Fibroblast of villous mesenchyme (primary cell): ENCODE measurements around the gene CHRNA3. TPM values are rescaled to one million over a fixed set of nuclear protein-coding genes. Genes with fewer than 3 reads are reported as not detected.

ENCODE experiments used
- DNase-seq: peaks from one replicate; pipeline ENCODE4 v3.0.0-alpha.2; 2010; ENCODE audit warnings: low read depth
- H3K4me3 ChIP-seq: 2 replicates; pipeline ENCODE4 v1.5.1; 2011; ENCODE audit warnings: low read depth, mild to moderate bottlenecking, low read length
- CTCF ChIP-seq: IDR thresholded peaks from 2 replicates; pipeline ENCODE4 v1.5.1; 2012; ENCODE audit warnings: low read depth, mild to moderate bottlenecking, low read length; ENCODE audit not compliant: insufficient read depth
- total RNA-seq: library from RNA; depleted of rRNA; stranded (reverse); fragments of >200 nt; gene quantifications from 2 replicates; pipeline ENCODE4 v1.2.3, GENCODE V29; 2012

Gene CHRNA3
- total RNA-seq, 1 donor = not detected

GRCh38 chr15:78629716-78630065, 8.9 kb upstream of the CHRNA3 start:
- DNase-seq = no peak
- TF ChIP-seq CTCF = no peak
- H3K4me3 ChIP-seq = no peak overlapping the region

- TF ChIP-seq CTCF = no peak
- DNase-seq = no peak
- H3K4me3 ChIP-seq = no peak overlapping the region
Observed at GRCh38 chr15:78629031-78629715, 8.4 kb upstream of the CHRNA3 start.

DNA sequence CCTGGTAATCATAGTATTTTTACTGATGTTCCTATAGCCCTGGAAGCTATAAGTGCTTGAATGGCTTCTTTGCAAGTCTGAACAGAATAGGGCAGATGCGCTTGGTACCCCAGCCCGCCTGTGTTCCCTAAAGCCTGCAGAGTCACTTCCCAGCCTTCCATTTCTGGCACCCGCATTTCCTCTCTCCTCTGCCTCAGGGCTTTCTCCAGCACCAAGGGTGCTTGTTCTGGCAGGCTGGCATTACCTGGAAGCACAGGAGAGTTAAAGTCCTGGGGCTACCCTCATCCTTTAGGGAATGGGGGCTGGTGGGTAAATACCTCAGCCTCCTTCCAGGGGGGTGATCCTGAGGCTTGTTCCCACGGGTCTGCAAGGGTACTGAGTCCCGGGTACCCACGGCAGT, 7.4 kb upstream of the CHRNA3 start:
- H3K4me3 ChIP-seq = no peak overlapping the region
- no peak for TF ChIP-seq CTCF
- no peak for DNase-seq

DNA sequence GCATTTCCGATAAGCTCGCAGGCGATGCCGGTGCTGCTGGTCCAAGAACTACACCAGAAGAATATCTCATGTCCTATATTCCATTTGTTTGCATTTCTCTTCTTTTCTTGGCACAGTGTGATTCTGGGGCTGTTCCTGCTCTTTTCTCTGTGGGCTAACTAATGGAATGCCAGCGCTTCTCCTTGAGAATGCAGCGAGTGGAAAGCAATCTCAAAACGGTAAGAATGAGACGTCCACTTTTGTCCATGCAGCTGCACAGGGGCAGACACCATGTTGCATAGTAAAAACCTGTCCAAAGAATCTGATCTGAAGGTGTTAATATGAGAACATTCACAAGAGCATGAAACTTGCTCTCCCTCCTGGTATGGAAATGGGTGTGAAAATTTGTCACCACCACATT, 6.6 kb upstream of the CHRNA3 start:
- no peak overlapping the region for H3K4me3 ChIP-seq
- TF ChIP-seq CTCF = no peak
- no peak for DNase-seq

DNA sequence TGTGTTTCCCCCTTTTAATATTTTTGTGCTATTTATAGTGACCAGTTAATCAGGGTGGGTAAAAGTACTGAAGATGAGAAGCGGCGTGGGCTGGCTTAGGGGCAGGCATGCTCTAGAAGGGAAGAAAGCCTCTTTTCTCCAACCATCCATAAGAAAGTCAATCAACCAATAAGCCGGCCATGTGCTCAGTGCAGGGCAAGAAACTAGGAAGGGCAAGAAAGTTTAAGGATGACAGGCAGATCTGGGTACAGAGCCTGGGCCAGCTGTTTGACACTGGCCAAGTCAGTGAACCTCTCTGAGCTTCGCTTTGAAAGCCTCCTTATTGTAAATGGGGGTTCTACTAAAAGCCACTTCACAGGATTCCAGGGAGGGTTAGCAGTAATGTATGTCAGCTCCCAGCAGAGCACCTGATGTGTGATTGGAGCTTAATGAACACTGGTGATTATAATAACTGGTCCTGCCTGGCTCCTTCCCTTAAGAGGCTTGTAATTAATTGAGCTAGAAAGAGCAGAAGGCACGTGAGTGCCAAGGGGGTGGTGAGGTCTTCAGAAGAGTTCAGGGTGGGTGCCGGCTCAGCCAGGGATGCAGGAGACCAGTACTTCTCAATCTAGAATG, 5.7 kb upstream of the CHRNA3 start:
- no peak for DNase-seq
- no peak for TF ChIP-seq CTCF
- no peak overlapping the region for H3K4me3 ChIP-seq

DNA sequence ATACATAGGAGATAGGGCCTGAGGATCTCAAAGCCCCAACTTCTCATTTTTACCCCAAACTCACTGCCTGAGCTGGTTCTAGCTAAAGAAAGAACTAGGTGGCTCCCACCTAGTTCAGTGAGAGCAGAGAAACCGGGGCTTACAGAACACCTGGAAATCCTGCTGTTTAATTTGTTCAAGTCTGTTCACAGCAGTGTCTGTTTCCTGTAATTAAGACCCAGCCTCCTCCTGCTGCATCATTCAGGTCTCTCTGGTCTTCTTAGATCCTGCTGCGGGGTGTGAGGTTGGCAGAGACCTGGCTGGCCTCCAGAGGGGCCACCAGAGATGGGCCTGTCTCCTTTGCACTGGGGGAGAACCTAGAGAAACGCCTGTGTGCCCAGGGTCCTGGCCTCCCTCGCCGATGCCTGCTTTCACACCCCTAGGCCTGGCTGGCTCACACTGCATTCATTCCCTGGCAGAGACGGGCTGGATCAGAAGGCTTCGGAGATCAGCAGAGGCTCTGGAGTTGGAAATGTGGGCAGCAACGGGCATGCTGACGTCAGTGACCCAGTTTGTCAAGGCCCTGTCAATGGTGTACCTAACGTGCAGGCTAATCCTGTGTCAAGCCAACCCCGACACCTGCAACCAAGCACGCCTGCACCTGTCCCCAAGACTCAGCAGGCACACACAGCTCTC, 4.9 kb upstream of the CHRNA3 start:
- DNase-seq = no peak
- no peak for TF ChIP-seq CTCF
- no peak overlapping the region for H3K4me3 ChIP-seq
